Left ventricle myocardium inferior (tissue), 1 donor: ENCODE data around the gene KDM4C. TPM values are rescaled to one million over a fixed set of nuclear protein-coding genes. Genes with fewer than 3 reads are reported as not detected.

Source experiments
- DNase-seq: peaks from one replicate; pipeline ENCODE4 v3.0.0-alpha.2; 2020
- H3K27ac ChIP-seq: fragments of 200-600 bp; replicated peaks from 2 replicates; pipeline ENCODE4 v1.8.0; 2021
- H3K27me3 ChIP-seq: fragments of 200-600 bp; 2 replicates; pipeline ENCODE4 v1.8.0; 2021; ENCODE audit warnings: low read depth
- H3K36me3 ChIP-seq: fragments of 200-600 bp; 2 replicates; pipeline ENCODE4 v1.8.0; 2021
- H3K4me1 ChIP-seq: fragments of 200-600 bp; 2 replicates; pipeline ENCODE4 v1.8.0; 2021
- H3K4me3 ChIP-seq: fragments of 200-600 bp; 2 replicates; pipeline ENCODE4 v1.8.0; 2021; ENCODE audit warnings: mild to moderate bottlenecking, moderate library complexity
- H3K9me3 ChIP-seq: fragments of 200-600 bp; replicated peaks from 2 replicates; pipeline ENCODE4 v1.8.0; 2021
- CTCF ChIP-seq: fragments of 200-600 bp; IDR thresholded peaks from 2 replicates; pipeline ENCODE4 v1.8.0; 2021; ENCODE audit warnings: antibody characterized with exemption, mild to moderate bottlenecking, borderline replicate concordance
- intact Hi-C: fragments of 100-400 bp; cut with micrococcal nuclease; formaldehyde crosslinking; loops from one replicate; pipeline ENCODE4 v1.11.0; 2022
- total RNA-seq: library from RNA; stranded (reverse); fragmentation: NEBNext Ultra II Directional; extraction: Animal tissue kit (Norgen Biotek cat#: 25700); gene quantifications from one replicate; pipeline ENCODE4 v1.2.1, GENCODE V29; 2021
- donor health status: DM: no; HTN: yes; CAD: no; lungs with severe emphysema.

The KDM4C gene
- total RNA-seq, 1 donor from 2014 or later: 14.1 TPM

GRCh38 chr9:7045361-7045760, 287.6 kb downstream of the KDM4C start:
- Histone ChIP-seq H3K9me3 (no peaks in the 10 kb centered on the region), H3K27ac (no peak overlapping the region), H3K4me3 (no peak overlapping the region), H3K36me3 (peaks cover 29% of the 10 kb centered on the region), H3K27me3 (no peaks in the 10 kb centered on the region), H3K4me1 (peaks cover 7% of the 10 kb centered on the region)
- intact Hi-C loops: no loop called here
- no peak for TF ChIP-seq CTCF
- DNase-seq: no peak

GRCh38 chr9:7051711-7052110, 293.9 kb downstream of the KDM4C start:
- Histone ChIP-seq H3K4me1 (peaks cover 12% of the 10 kb centered on the region), H3K9me3 (no peaks in the 10 kb centered on the region), H3K27me3 (no peaks in the 10 kb centered on the region), H3K27ac (no peak overlapping the region), H3K4me3 (no peak overlapping the region), H3K36me3 (peaks cover 26% of the 10 kb centered on the region)
- no peak for DNase-seq
- intact Hi-C loops: no loop called here
- TF ChIP-seq CTCF: no peak

GRCh38 chr9:7053903-7054302, 296.1 kb downstream of the KDM4C start:
- Histone ChIP-seq H3K27me3 (no peaks in the 10 kb centered on the region), H3K4me3 (no peak overlapping the region), H3K36me3 (peaks cover 5% of the 10 kb centered on the region), H3K4me1 (peaks cover 12% of the 10 kb centered on the region), H3K9me3 (no peaks in the 10 kb centered on the region), H3K27ac (no peak overlapping the region)
- intact Hi-C loops: no loop called here
- DNase-seq: no peak
- TF ChIP-seq CTCF: no peak

GRCh38 chr9:7055171-7055903, 297.6 kb downstream of the KDM4C start:
- intact Hi-C loops: no loop called here

GRCh38 chr9:7056254-7056653, 298.5 kb downstream of the KDM4C start:
- Histone ChIP-seq H3K4me3 (no peak overlapping the region), H3K4me1 (peaks cover 12% of the 10 kb centered on the region), H3K9me3 (no peaks in the 10 kb centered on the region), H3K27me3 (no peaks in the 10 kb centered on the region), H3K36me3 (no peaks in the 10 kb centered on the region), H3K27ac (no peak overlapping the region)
- intact Hi-C loops: no loop called here
- TF ChIP-seq CTCF: no peak
- DNase-seq: no peak

More at GRCh38 chr9:7055171-7055903, 297.6 kb downstream of the KDM4C start:
- no peaks in the 10 kb centered on the region for H3K9me3 ChIP-seq
- no peak for DNase-seq
- H3K27ac ChIP-seq: no peak overlapping the region
- H3K27me3 ChIP-seq: no peaks in the 10 kb centered on the region
- TF ChIP-seq CTCF: no peak
- H3K36me3 ChIP-seq: no peaks in the 10 kb centered on the region
- H3K4me1 ChIP-seq: peaks cover 12% of the 10 kb centered on the region
- H3K4me3 ChIP-seq: no peak overlapping the region
